HFFc6 (cell line): ENCODE results near the gene C14orf132. TPM values are rescaled to one million over a fixed set of nuclear protein-coding genes. Genes with fewer than 3 reads are reported as not detected.

ENCODE experiments used
- DNase-seq: peaks from one replicate; pipeline ENCODE4 v3.0.0-alpha.2; 2018
- H3K27ac Mint-ChIP-seq: 2 replicates; pipeline ENCODE4 v1.8.0; 2020; ENCODE audit warnings: mild to moderate bottlenecking, mixed read lengths
- H3K27me3 Mint-ChIP-seq: 2 replicates; pipeline ENCODE4 v1.8.0; 2021; ENCODE audit warnings: mild to moderate bottlenecking, moderate library complexity, mixed read lengths; ENCODE audit not compliant: insufficient read depth
- H3K36me3 Mint-ChIP-seq: 2 replicates; pipeline ENCODE4 v1.8.0; 2021; ENCODE audit warnings: low read depth, mixed read lengths
- H3K4me1 Mint-ChIP-seq: 2 replicates; pipeline ENCODE4 v1.8.0; 2020; ENCODE audit warnings: low read depth, mixed read lengths
- H3K4me3 Mint-ChIP-seq: 2 replicates; pipeline ENCODE4 v1.8.0; 2020; ENCODE audit warnings: mild to moderate bottlenecking, moderate library complexity, mixed read lengths
- H3K9me3 Mint-ChIP-seq: 2 replicates; pipeline ENCODE4 v1.8.0; 2020; ENCODE audit warnings: mild to moderate bottlenecking, mixed read lengths
- CTCF ChIP-seq: fragments of 200-600 bp; sonication (generic); IDR thresholded peaks from 2 replicates; pipeline ENCODE4 v1.5.0; 2021; ENCODE audit warnings: antibody characterized with exemption, mild to moderate bottlenecking
- total RNA-seq, 6 experiments: library from RNA; stranded (reverse); fragmentation: NEBNext Ultra II Directional; extraction: Animal tissue kit (Norgen Biotek cat#: 25700); gene quantifications; 2 replicates in 1 of 6; 3 replicates in 5 of 6; pipeline ENCODE4 v1.2.3, GENCODE V29; 2021

The C14orf132 gene
- total RNA-seq, 6 experiments from 2014 or later, result 21.5 to 33.1 (median 27.1) TPM

- Mint-ChIP-seq H3K27ac (no peak overlapping the region), H3K27me3 (peaks cover 5% of the 10 kb centered on the region; the same call in 1 of the 2 replicates), H3K4me1 (peaks cover 75% of the 10 kb centered on the region), H3K9me3 (no peaks in the 10 kb centered on the region), H3K36me3 (peaks cover 2% of the 10 kb centered on the region), H3K4me3 (no peak overlapping the region)
- peak; percentile 49; the same call in 1 of the 2 replicates for TF ChIP-seq CTCF
- DNase-seq, result no peak
Observed at GRCh38 chr14:96098999-96099335, 59.8 kb downstream of the C14orf132 start.

GRCh38 chr14:96100161-96101064 is 61.3 kb downstream of the C14orf132 start:
- Mint-ChIP-seq H3K9me3 (no peaks in the 10 kb centered on the region), H3K27ac (peak overlapping the region; percentile 36; the same call in 1 of the 2 replicates), H3K4me3 (no peak overlapping the region), H3K36me3 (no peaks in the 10 kb centered on the region), H3K27me3 (peaks cover 5% of the 10 kb centered on the region; the same call in 1 of the 2 replicates), H3K4me1 (peaks cover 75% of the 10 kb centered on the region)
- DNase-seq, result peak; percentile 76
- peak; percentile 94 for TF ChIP-seq CTCF

- Mint-ChIP-seq H3K9me3 (no peaks in the 10 kb centered on the region), H3K4me3 (no peak overlapping the region), H3K36me3 (no peaks in the 10 kb centered on the region), H3K27ac (no peak overlapping the region; the same call in 1 of the 2 replicates), H3K4me1 (peaks cover 64% of the 10 kb centered on the region), H3K27me3 (peaks cover 3% of the 10 kb centered on the region; the same call in 1 of the 2 replicates)
- DNase-seq, result peak; percentile 47
- no peak for TF ChIP-seq CTCF
Observed at GRCh38 chr14:96102081-96102856, 63.1 kb downstream of the C14orf132 start.

GRCh38 chr14:96103075-96103474 is 63.9 kb downstream of the C14orf132 start:
- no peak for DNase-seq
- no peaks in the 10 kb centered on the region for H3K9me3 Mint-ChIP-seq
- peak overlapping the region; percentile 16; the same call in 1 of the 2 replicates for H3K27ac Mint-ChIP-seq
- H3K27me3 Mint-ChIP-seq, result peaks cover 3% of the 10 kb centered on the region; the same call in 1 of the 2 replicates
- no peak overlapping the region for H3K4me3 Mint-ChIP-seq
- H3K36me3 Mint-ChIP-seq, result no peaks in the 10 kb centered on the region
- TF ChIP-seq CTCF, result no peak
- H3K4me1 Mint-ChIP-seq, result peaks cover 64% of the 10 kb centered on the region

- H3K9me3 Mint-ChIP-seq, result no peaks in the 10 kb centered on the region
- DNase-seq, result no peak
Observed at GRCh38 chr14:96103560-96104460, 64.6 kb downstream of the C14orf132 start.

More at GRCh38 chr14:96103560-96104460, 64.6 kb downstream of the C14orf132 start:
- Mint-ChIP-seq H3K27me3 (peaks cover 6% of the 10 kb centered on the region; the same call in 1 of the 2 replicates), H3K36me3 (no peaks in the 10 kb centered on the region), H3K27ac (peak overlapping the region; percentile 96), H3K4me3 (no peak overlapping the region), H3K4me1 (peaks cover 59% of the 10 kb centered on the region)
- TF ChIP-seq CTCF, result no peak
